Mesothelial cell of epicardium (in vitro differentiated cells): Measurements from ENCODE around the gene CLDN3. TPM values are rescaled to one million over a fixed set of nuclear protein-coding genes. Genes with fewer than 3 reads are reported as not detected.

Experiments
- DNase-seq, 2 experiments: peaks; one replicate each; pipeline ENCODE4 v3.0.0; 2021; ENCODE audit warnings: low spot score in 2 of 2; ENCODE audit not compliant: unreplicated experiment in 2 of 2
- H3K27ac Mint-ChIP-seq: 2 replicates; pipeline ENCODE4 v1.8.0; 2021; ENCODE audit warnings: mixed read lengths
- H3K27me3 Mint-ChIP-seq: 2 replicates; pipeline ENCODE4 v1.8.0; 2021; ENCODE audit warnings: low read depth, mixed read lengths
- H3K36me3 Mint-ChIP-seq: 2 replicates; pipeline ENCODE4 v1.8.0; 2021; ENCODE audit warnings: mixed read lengths
- H3K4me1 Mint-ChIP-seq: 2 replicates; pipeline ENCODE4 v1.8.0; 2021; ENCODE audit warnings: mixed read lengths
- H3K4me3 Mint-ChIP-seq: 2 replicates; pipeline ENCODE4 v1.8.0; 2021; ENCODE audit warnings: mild to moderate bottlenecking, moderate library complexity, mixed read lengths
- H3K9me3 Mint-ChIP-seq: 2 replicates; pipeline ENCODE4 v1.8.0; 2021; ENCODE audit warnings: mixed read lengths
- total RNA-seq: library from RNA; stranded (reverse); gene quantifications from 3 replicates; pipeline ENCODE4 v1.2.1, GENCODE V29; 2021
- TF ChIP-seq, protein P1 (sequence below): fragments of 200-600 bp; sonication (generic); IDR thresholded peaks from one replicate; pipeline ENCODE4 v1.5.0; 2021; ENCODE audit warnings: antibody characterized with exemption; ENCODE audit not compliant: unreplicated experiment

CLDN3 gene
- total RNA-seq, 1 donor from 2014 or later = 10.5 TPM

DNA sequence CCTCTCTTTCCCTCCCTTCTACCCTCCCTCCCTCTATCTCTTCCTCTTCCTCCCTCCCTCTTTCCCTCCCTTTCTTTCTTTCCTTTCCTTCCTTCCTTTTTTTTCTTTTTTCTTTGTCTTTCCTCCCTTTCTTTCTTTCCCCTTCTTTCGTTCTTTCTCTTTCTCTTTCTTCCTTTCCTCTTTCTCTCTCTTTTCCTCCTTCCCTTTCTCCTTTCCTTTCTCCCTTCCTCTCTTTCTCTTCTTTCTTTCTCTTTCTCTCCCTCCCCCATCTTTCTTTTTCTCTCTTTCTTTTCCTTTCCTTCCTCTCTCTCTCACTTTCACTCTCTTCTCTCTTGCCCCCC, 7.4 kb downstream of the CLDN3 start:
- TF ChIP-seq, protein P1, sequence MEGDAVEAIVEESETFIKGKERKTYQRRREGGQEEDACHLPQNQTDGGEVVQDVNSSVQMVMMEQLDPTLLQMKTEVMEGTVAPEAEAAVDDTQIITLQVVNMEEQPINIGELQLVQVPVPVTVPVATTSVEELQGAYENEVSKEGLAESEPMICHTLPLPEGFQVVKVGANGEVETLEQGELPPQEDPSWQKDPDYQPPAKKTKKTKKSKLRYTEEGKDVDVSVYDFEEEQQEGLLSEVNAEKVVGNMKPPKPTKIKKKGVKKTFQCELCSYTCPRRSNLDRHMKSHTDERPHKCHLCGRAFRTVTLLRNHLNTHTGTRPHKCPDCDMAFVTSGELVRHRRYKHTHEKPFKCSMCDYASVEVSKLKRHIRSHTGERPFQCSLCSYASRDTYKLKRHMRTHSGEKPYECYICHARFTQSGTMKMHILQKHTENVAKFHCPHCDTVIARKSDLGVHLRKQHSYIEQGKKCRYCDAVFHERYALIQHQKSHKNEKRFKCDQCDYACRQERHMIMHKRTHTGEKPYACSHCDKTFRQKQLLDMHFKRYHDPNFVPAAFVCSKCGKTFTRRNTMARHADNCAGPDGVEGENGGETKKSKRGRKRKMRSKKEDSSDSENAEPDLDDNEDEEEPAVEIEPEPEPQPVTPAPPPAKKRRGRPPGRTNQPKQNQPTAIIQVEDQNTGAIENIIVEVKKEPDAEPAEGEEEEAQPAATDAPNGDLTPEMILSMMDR = no peak
- no peaks in the 10 kb centered on the region for H3K9me3 Mint-ChIP-seq
- no peak for DNase-seq
- H3K27me3 Mint-ChIP-seq = peaks cover 3% of the 10 kb centered on the region
- H3K36me3 Mint-ChIP-seq = no peaks in the 10 kb centered on the region
- H3K4me3 Mint-ChIP-seq = no peak overlapping the region
- no peak overlapping the region for H3K27ac Mint-ChIP-seq
- H3K4me1 Mint-ChIP-seq = no peaks in the 10 kb centered on the region

DNA sequence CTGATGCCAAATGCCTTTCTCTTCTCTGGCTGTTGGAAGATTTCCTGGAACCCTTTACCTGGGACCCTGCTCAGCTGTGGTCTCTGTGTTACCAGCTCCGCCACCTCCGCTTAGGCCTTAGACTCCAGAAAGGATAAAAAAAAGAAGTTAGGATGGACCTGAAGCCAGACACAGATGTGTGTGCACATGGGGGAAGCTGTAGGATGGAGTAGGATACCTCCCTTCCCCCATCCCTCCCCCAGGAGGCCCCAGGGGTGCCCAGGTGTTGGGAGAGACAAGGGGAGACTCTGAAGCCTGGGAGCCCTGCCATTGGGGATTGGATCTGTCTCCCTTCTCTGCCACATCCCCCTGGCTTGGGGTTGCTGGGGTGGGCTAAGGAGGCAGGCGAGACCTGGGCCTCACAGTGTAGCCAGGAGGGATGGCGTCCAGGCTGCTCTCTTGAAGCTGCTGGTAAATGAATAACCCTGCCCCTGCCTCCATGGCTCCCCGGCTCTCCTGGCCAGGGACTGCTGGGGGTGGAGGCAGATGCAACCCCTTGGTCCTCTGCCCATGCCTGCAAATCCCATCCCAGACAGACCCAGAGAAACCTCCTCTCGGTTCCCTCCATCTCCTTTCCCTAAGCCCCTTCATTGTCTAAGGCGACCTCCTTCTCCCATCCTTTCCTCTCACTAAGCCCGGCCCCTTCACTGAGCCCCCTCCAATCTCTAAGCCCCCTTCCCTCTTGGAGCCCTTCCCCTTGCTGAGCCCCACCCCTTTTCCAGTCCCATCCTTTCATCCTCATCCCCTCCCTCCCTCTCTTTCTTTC, 8.0 kb downstream of the CLDN3 start:
- no peak for DNase-seq
- H3K27ac Mint-ChIP-seq = no peak overlapping the region
- H3K4me1 Mint-ChIP-seq = no peaks in the 10 kb centered on the region
- H3K27me3 Mint-ChIP-seq = peaks cover 1% of the 10 kb centered on the region
- TF ChIP-seq, protein P1 = no peak
- no peak overlapping the region for H3K4me3 Mint-ChIP-seq
- no peaks in the 10 kb centered on the region for H3K9me3 Mint-ChIP-seq
- H3K36me3 Mint-ChIP-seq = no peaks in the 10 kb centered on the region

DNA sequence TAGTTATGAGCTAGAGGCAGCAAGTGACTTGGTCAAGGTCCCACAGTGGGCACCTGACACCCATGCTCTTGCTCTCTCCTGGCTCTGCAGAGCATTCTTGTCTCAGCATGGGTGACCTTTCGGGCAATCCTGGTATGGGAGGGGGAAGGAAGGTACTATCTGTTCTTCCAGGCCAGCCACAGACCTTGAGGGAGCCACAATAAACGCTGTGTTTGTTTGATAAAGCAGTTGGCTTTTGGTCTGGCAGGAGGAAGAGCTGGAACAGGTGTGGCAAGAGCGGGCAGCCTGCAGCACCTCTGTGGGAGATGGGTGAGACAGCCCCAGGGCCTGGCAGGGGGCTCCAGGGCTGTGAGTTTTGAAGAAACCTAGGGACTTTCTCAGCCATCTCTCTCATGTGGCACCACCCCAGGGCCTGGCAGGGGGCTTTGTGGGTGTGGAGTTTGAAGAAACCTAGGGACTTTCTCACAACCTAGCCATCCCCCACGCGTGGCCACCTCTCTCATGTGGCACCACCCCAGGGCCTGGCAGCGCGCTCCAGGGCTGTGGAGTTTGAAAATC, 11.4 kb downstream of the CLDN3 start:
- TF ChIP-seq, protein P1 = no peak
- peaks cover 1% of the 10 kb centered on the region for H3K27me3 Mint-ChIP-seq
- no peaks in the 10 kb centered on the region for H3K36me3 Mint-ChIP-seq
- no peak for DNase-seq
- H3K4me1 Mint-ChIP-seq = no peaks in the 10 kb centered on the region
- H3K27ac Mint-ChIP-seq = no peak overlapping the region
- H3K9me3 Mint-ChIP-seq = no peaks in the 10 kb centered on the region
- no peak overlapping the region for H3K4me3 Mint-ChIP-seq

DNA sequence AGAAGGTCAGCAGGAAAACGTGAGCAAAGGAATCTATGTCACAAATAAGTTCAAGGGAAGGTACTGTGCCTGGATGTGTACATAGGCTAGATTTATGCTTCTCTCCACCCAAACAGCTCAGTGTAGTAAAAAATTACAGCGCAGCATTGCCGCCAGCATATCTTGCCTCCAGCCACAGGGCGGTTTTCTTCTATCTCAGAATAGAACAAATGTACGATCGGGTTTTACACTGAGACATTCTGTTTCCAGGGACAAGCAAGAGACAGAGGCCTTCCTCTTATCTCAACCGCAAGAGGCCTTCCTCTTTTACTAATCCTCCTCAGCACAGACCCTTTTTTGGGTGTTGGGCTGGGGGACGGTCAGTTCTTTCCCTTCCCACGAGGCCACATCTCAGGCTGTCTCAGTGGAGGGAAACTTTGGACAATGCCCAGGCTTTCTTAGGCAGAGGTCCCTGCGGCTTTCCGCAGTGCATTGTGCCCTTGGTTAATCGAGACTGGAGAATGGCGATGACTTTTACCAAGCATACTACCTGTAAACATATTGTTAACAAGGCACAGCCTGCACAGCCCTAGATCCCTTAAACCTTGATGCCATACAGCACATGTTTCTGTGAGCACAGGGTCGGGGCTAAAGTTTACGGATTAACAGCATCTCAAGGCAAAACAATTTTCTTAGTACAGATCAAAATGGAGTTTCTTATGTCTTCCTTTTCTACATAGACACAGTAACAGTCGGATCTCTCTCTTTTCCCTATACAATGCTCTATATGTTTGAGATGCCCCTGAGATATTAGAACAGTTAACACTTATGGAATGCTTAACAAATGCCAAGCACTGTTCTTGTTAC, 19.9 kb downstream of the CLDN3 start:
- peaks cover 1% of the 10 kb centered on the region for H3K36me3 Mint-ChIP-seq
- no peak overlapping the region for H3K4me3 Mint-ChIP-seq
- TF ChIP-seq, protein P1 = no peak
- peaks cover 18% of the 10 kb centered on the region for H3K4me1 Mint-ChIP-seq
- H3K27ac Mint-ChIP-seq = peak overlapping the region; percentile 26
- peaks cover 7% of the 10 kb centered on the region for H3K9me3 Mint-ChIP-seq
- H3K27me3 Mint-ChIP-seq = no peaks in the 10 kb centered on the region
- DNase-seq = no peak

DNA sequence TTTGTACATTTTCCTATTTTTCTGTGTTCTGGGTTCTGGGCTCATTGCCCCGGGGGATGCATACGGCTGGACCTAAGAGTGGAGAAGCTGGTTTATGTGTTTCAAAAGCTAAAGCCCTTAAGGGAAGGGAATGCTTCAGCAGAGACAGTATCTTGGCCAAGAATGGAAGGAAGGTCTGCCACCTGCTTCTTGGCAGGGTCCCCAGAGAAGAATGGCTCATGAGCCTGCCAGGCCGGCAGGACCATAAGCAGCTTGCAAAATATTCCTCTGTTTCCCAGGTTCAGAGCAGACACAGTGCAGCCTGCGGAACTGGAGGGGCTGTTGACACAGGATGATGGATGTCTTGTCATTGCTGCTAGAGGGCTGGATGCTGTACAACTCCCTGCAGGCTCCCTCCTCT, 23.7 kb downstream of the CLDN3 start:
- peaks cover 46% of the 10 kb centered on the region for H3K4me1 Mint-ChIP-seq
- no peak for DNase-seq
- peaks cover 7% of the 10 kb centered on the region for H3K9me3 Mint-ChIP-seq
- no peaks in the 10 kb centered on the region for H3K36me3 Mint-ChIP-seq
- H3K4me3 Mint-ChIP-seq = no peak overlapping the region
- TF ChIP-seq, protein P1 = no peak
- peak overlapping the region; percentile 87 for H3K27ac Mint-ChIP-seq
- H3K27me3 Mint-ChIP-seq = peaks cover 23% of the 10 kb centered on the region
